GM12878 (cell line): ENCODE measurements around the gene KIF3A.

Experiments used
- ATF2 ChIP-seq: IDR thresholded peaks from 2 replicates; pipeline ENCODE4 v1.6.1; 2012; ENCODE audit warnings: low read length, inconsistent platforms
- BRCA1 ChIP-seq: IDR thresholded peaks from 2 replicates; pipeline ENCODE4 v1.6.1; 2011; ENCODE audit warnings: low read depth, low read length, improper control_type of control experiment
- CTCF ChIP-seq, 3 experiments: IDR thresholded peaks in 2 of 3; conservative IDR thresholded peaks in 1 of 3; 2 replicates each; pipeline ENCODE4 v1.5.1; 2011; ENCODE audit warnings: low read depth in 3 of 3, low read length in 3 of 3, mild to moderate bottlenecking in 3 of 3, control low read depth in 2 of 3, moderate library complexity in 2 of 3, inconsistent platforms in 1 of 3, mixed read lengths in 1 of 3; ENCODE audit not compliant: control insufficient read depth in 2 of 3, insufficient read depth in 1 of 3; ENCODE audit errors: extremely low read depth in 1 of 3
- MAX ChIP-seq: IDR thresholded peaks from 2 replicates; pipeline ENCODE4 v1.6.1; 2012; ENCODE audit warnings: low read depth, low read length, improper control_type of control experiment
- NRF1 ChIP-seq: conservative IDR thresholded peaks from 2 replicates; pipeline ENCODE4 v1.6.1; 2011; ENCODE audit warnings: mild to moderate bottlenecking, low read depth, low read length, improper control_type of control experiment
- PRDM15 ChIP-seq: fragments of 450-650 bp; formaldehyde crosslinking; IDR thresholded peaks from 2 replicates; pipeline ENCODE4 v1.4.0; 2020; ENCODE audit warnings: mild to moderate bottlenecking, moderate library complexity
- SIN3A ChIP-seq: IDR thresholded peaks from 2 replicates; pipeline ENCODE4 v1.6.1; 2012; ENCODE audit warnings: low read depth, low read length, improper control_type of control experiment
- SMC3 ChIP-seq: IDR thresholded peaks from 2 replicates; pipeline ENCODE4 v1.6.1; 2011; ENCODE audit warnings: low read length, improper control_type of control experiment, borderline replicate concordance
- YY1 ChIP-seq: IDR thresholded peaks from 2 replicates; pipeline ENCODE4 v1.6.1; 2011; ENCODE audit warnings: low read depth, mild to moderate bottlenecking, low read length
- ZBTB33 ChIP-seq: fragments of 450-650 bp; IDR thresholded peaks from 2 replicates; pipeline ENCODE4 v1.6.1; 2017; ENCODE audit warnings: mild to moderate bottlenecking

- TF ChIP-seq CTCF (IDR thresholded peaks at IDR 0.05 in 2 of 3, conservative IDR thresholded peaks at IDR 0.05 in 1 of 3; ENCODE audit: control insufficient read depth in 2 of 3, extremely low read depth in 1 of 3, insufficient read depth in 1 of 3, low read depth in 3 of 3, low read length in 3 of 3) (no peak), SIN3A (no peak), BRCA1 (no peak), PRDM15 (CRISPR knock-in tag) (no peak), ATF2 (no peak), ZBTB33 (no peak), YY1 (no peak), MAX (no peak), NRF1 (no peak), SMC3 (no peak)
These were observed 12.2 kb upstream of the KIF3A start for GRCh38 chr5:132749506-132749905.
